ENCODE data around the gene MBD3L2B. TPM values are rescaled to one million over a fixed set of nuclear protein-coding genes. Genes with fewer than 3 reads are reported as not detected.

Gene MBD3L2B
- total and polyA plus RNA-seq, 9 of the 15 experiments (the other 6 are each of a cell fraction or from before 2014, with no cell fraction given), result not detected

- TF ChIP-seq REST (IDR thresholded peaks at IDR 0.05; ENCODE audit: borderline replicate concordance), result 0 out of 2 replicates have a peak, but pooled peaks have one; percentile 13
- no peak for TF ChIP-seq REST (CRISPR knock-in tag; IDR thresholded peaks at IDR 0.05; ENCODE audit: low read depth)
- TF ChIP-seq HNRNPH1 (optimal IDR thresholded peaks at IDR 0.05; ENCODE audit: low read depth, low read length), result no peak
- TF ChIP-seq CREB3L1 (IDR thresholded peaks at IDR 0.05; ENCODE audit: borderline replicate concordance, low read depth), result peak; percentile 22; the same call in 1 of the 2 replicates
- TF ChIP-seq FOS (IDR thresholded peaks at IDR 0.05; ENCODE audit: extremely low read depth, insufficient read length), result peak; percentile 42
- no peak for TF ChIP-seq BRD9 (IDR thresholded peaks at IDR 0.05; ENCODE audit: low read depth, partially characterized antibody)
- TF ChIP-seq FOXA1 (IDR thresholded peaks at IDR 0.05; ENCODE audit: borderline replicate concordance), result no peak
- TF ChIP-seq USF2 (CRISPR knock-in tag; IDR thresholded peaks at IDR 0.05), result peak; percentile 91
- TF ChIP-seq HMBOX1 (IDR thresholded peaks at IDR 0.05), result no peak
- TF ChIP-seq ZNF224 (CRISPR knock-in tag; IDR thresholded peaks at IDR 0.05), result no peak
Observed at GRCh38 chr19:7006135-7006704, 15.0 kb downstream of the MBD3L2B start (continued).
